Prostate gland (tissue), 2 donors: ENCODE data around the gene GFM2. TPM values are rescaled to one million over a fixed set of nuclear protein-coding genes. Genes with fewer than 3 reads are reported as not detected.

Experiments
- DNase-seq: peaks from one replicate; pipeline ENCODE4 v3.0.0-alpha.2; 2019; ENCODE audit warnings: low spot score
- H3K27ac ChIP-seq, 2 donors: fragments of 200-600 bp; sonication (generic); 2 replicates each; pipeline ENCODE4 v1.5.1; 2017 to 2019
- H3K27me3 ChIP-seq: fragments of 200-600 bp; sonication (generic); replicated peaks from 2 replicates; pipeline ENCODE4 v1.5.1; 2019; ENCODE audit not compliant: insufficient read depth
- H3K36me3 ChIP-seq, 2 donors: fragments of 200-600 bp; sonication (generic); 1 replicate in 1 of 2; 2 replicates in 1 of 2; pipeline versions ENCODE4 v1.5.1 to v1.8.1; 2017 to 2019
- H3K4me1 ChIP-seq: fragments of 200-600 bp; sonication (generic); replicated peaks from 2 replicates; pipeline ENCODE4 v1.5.1; 2019
- H3K4me3 ChIP-seq, 2 donors: fragments of 200-600 bp; sonication (generic); 2 replicates each; pipeline ENCODE4 v1.5.1; 2017 to 2019
- H3K9me3 ChIP-seq: fragments of 200-600 bp; sonication (generic); 2 replicates; pipeline ENCODE4 v1.5.1; 2017
- CTCF ChIP-seq, 4 experiments: fragments of 200-600 bp in 2 of 4; fragments of 450-650 bp in 2 of 4; sonication (generic) in 2 of 4; IDR thresholded peaks; 1 replicate in 3 of 4; 2 replicates in 1 of 4; pipeline ENCODE4 v1.5.1; 2016 to 2019; ENCODE audit warnings: antibody characterized with exemption in 4 of 4, mild to moderate bottlenecking in 2 of 4, moderate library complexity in 2 of 4
- POLR2A ChIP-seq: fragments of 450-650 bp; IDR thresholded peaks from one replicate; pipeline ENCODE4 v1.6.1; 2016; ENCODE audit warnings: antibody characterized with exemption, mild to moderate bottlenecking
- POLR2AphosphoS5 ChIP-seq: sonication (generic); formaldehyde crosslinking; IDR thresholded peaks from one replicate; pipeline ENCODE4 v1.6.1; 2017; ENCODE audit warnings: antibody characterized with exemption
- WGBS: methylation state at CpG from one replicate; pipeline ENCODE4 v1.1.5; 2018; 5-methylcytosine and 5-hydroxymethylcytosine counted together
- intact Hi-C: fragments of 100-400 bp; cut with DNase I; formaldehyde crosslinking; loops from one replicate; pipeline ENCODE4 v1.14.2; 2022
- total RNA-seq, 2 donors: library from RNA; depleted of rRNA; stranded (reverse); fragments of >200 nt; gene quantifications; one replicate each; pipeline ENCODE4 v1.1.0, GENCODE V29; 2016

Gene GFM2
- total RNA-seq, 2 donors from 2014 or later, result 21.9 to 34.7 TPM

GRCh38 chr5:74736759-74737158 is 30.2 kb downstream of the GFM2 start:
- DNase-seq, result no peak
- H3K4me1 ChIP-seq, result no peaks in the 10 kb centered on the region
- TF ChIP-seq POLR2A, result no peak
- no peak for TF ChIP-seq POLR2AphosphoS5
- TF ChIP-seq CTCF (IDR thresholded peaks at IDR 0.05), result no peak
- no peak overlapping the region for H3K4me3 ChIP-seq
- H3K36me3 ChIP-seq, result no peaks in the 10 kb centered on the region
- 65% methylated on average over 6 of the region's 6 CpGs for whole genome bisulfite sequencing
- H3K27me3 ChIP-seq, result no peaks in the 10 kb centered on the region
- H3K9me3 ChIP-seq, result no peaks in the 10 kb centered on the region
- intact Hi-C loops, result no loop called here
- no peak overlapping the region for H3K27ac ChIP-seq

- TF ChIP-seq POLR2A (no peak), POLR2AphosphoS5 (no peak), CTCF (IDR thresholded peaks at IDR 0.05) (no peak)
- H3K36me3 ChIP-seq, result no peaks in the 10 kb centered on the region
- H3K4me3 ChIP-seq, result no peak overlapping the region
- H3K27ac ChIP-seq, result no peak overlapping the region
- WGBS, result 87% methylated on average over 1 of the region's 1 CpG
- no peaks in the 10 kb centered on the region for H3K27me3 ChIP-seq
- no peaks in the 10 kb centered on the region for H3K4me1 ChIP-seq
- no peak for DNase-seq
- intact Hi-C loops, result no loop called here
- H3K9me3 ChIP-seq, result no peaks in the 10 kb centered on the region
Observed at GRCh38 chr5:74725331-74725730, 41.6 kb downstream of the GFM2 start.

DNA sequence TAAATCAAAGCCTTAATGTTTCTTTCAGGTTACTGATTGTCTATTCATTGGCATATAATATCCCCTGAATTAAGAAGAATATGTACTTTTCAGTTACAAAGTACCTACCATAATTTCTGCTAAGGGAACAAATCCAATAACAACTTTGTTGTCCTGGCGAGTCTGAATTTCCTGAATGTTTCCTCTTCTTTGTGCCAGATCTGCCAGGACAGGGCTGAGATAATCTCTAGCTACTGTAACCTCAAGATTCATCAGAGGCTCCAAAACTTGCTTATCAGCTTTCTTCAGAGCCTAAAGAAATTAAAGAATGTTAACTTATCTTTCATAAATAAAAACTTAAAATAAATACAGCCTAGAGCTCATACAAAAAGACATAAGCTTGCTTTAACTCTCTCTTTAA is 44.6 kb downstream of the GFM2 start:
- no peak overlapping the region for H3K27ac ChIP-seq
- H3K9me3 ChIP-seq, result no peaks in the 10 kb centered on the region
- DNase-seq, result no peak
- H3K27me3 ChIP-seq, result no peaks in the 10 kb centered on the region
- no peaks in the 10 kb centered on the region for H3K4me1 ChIP-seq
- 23% methylated on average over 1 of the region's 1 CpG for WGBS
- no peak overlapping the region for H3K4me3 ChIP-seq
- intact Hi-C loops, result no loop called here
- no peak for TF ChIP-seq POLR2AphosphoS5
- TF ChIP-seq CTCF (IDR thresholded peaks at IDR 0.05), result no peak
- TF ChIP-seq POLR2A, result no peak
- no peaks in the 10 kb centered on the region for H3K36me3 ChIP-seq

- Histone ChIP-seq H3K9me3 (no peaks in the 10 kb centered on the region), H3K4me1 (no peaks in the 10 kb centered on the region), H3K36me3 (no peaks in the 10 kb centered on the region), H3K27ac (no peak overlapping the region), H3K4me3 (no peak overlapping the region), H3K27me3 (no peaks in the 10 kb centered on the region)
- no peak for DNase-seq
- TF ChIP-seq POLR2A (no peak), CTCF (IDR thresholded peaks at IDR 0.05) (no peak), POLR2AphosphoS5 (no peak)
- intact Hi-C loops, result no loop called here
- 24% methylated on average over 1 of the region's 1 CpG for WGBS
Observed at GRCh38 chr5:74717596-74717995, 49.3 kb downstream of the GFM2 start.

DNA sequence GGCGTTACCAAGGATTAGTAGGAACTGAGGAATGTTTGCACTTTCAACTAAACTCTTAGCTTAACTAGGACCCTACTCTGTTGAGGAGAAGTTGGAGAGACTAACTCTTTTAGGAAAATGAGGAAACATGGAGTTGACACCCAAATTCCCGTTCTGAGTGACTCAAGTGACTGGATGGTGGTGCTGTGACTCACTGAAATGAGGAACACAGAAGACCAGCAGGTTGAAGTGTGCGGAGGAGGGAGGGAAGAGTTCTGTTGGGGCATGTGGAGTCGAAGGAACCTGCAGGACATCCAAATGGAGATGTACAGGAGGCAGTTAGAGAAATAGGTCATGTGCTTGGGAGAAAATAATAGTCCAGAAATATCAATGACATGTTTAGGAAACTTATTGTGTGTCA is 73.7 kb downstream of the GFM2 start:
- 89% methylated on average over 4 of the region's 4 CpGs for WGBS
- DNase-seq, result no peak

More for the DNA sequence above, 73.7 kb downstream of the GFM2 start:
- no peaks in the 10 kb centered on the region for H3K36me3 ChIP-seq
- intact Hi-C loops, result no loop called here
- no peaks in the 10 kb centered on the region for H3K9me3 ChIP-seq
- H3K4me1 ChIP-seq, result no peaks in the 10 kb centered on the region
- no peaks in the 10 kb centered on the region for H3K27me3 ChIP-seq
- H3K4me3 ChIP-seq, result no peak overlapping the region
- H3K27ac ChIP-seq, result no peak overlapping the region
- TF ChIP-seq CTCF (IDR thresholded peaks at IDR 0.05) (no peak), POLR2AphosphoS5 (no peak)
